Hepatocyte (in vitro differentiated cells): ENCODE measurements around the gene SNAP29. TPM values are rescaled to one million over a fixed set of nuclear protein-coding genes. Genes with fewer than 3 reads are reported as not detected.

ENCODE experiments used
- DNase-seq: peaks from one replicate; pipeline ENCODE4 v3.0.0-alpha.2; 2016; ENCODE audit warnings: low spot score
- H2AFZ ChIP-seq: fragments of 200-600 bp; sonication (generic); 2 replicates; pipeline ENCODE4 v1.6.0; 2016; ENCODE audit warnings: antibody characterized with exemption, mild to moderate bottlenecking
- H3K27ac ChIP-seq: fragments of 200-600 bp; sonication (generic); 2 replicates; pipeline ENCODE4 v1.5.1; 2016; ENCODE audit warnings: mild to moderate bottlenecking
- H3K27me3 ChIP-seq: fragments of 200-600 bp; sonication (generic); 2 replicates; pipeline ENCODE4 v1.6.1; 2016
- H3K36me3 ChIP-seq: fragments of 200-600 bp; sonication (generic); replicated peaks from 2 replicates; pipeline ENCODE4 v1.5.1; 2016; ENCODE audit warnings: low read depth; ENCODE audit not compliant: insufficient read depth
- H3K4me1 ChIP-seq: fragments of 200-600 bp; sonication (generic); 2 replicates; pipeline ENCODE4 v1.5.1; 2016; ENCODE audit warnings: mild to moderate bottlenecking, moderate library complexity; ENCODE audit not compliant: insufficient read depth
- H3K4me2 ChIP-seq: fragments of 200-600 bp; sonication (generic); 2 replicates; pipeline ENCODE4 v1.6.0; 2016
- H3K4me3 ChIP-seq: fragments of 200-600 bp; sonication (generic); 2 replicates; pipeline ENCODE4 v1.5.1; 2016; ENCODE audit warnings: mild to moderate bottlenecking
- H3K79me2 ChIP-seq: fragments of 200-600 bp; sonication (generic); 2 replicates; pipeline ENCODE4 v1.6.0; 2017; ENCODE audit warnings: mild to moderate bottlenecking
- H3K9me2 ChIP-seq: fragments of 200-600 bp; sonication (generic); replicated peaks from 2 replicates; pipeline ENCODE4 v1.6.0; 2017; ENCODE audit warnings: mild to moderate bottlenecking; ENCODE audit not compliant: insufficient read depth
- H3K9me3 ChIP-seq: fragments of 200-600 bp; sonication (generic); 2 replicates; pipeline ENCODE4 v1.5.1; 2016; ENCODE audit warnings: low read depth, mild to moderate bottlenecking
- H4K20me1 ChIP-seq: fragments of 200-600 bp; sonication (generic); 2 replicates; pipeline ENCODE4 v1.6.0; 2016; ENCODE audit warnings: mild to moderate bottlenecking; ENCODE audit not compliant: insufficient read depth, poor library complexity, severe bottlenecking
- CTCF ChIP-seq: fragments of 200-600 bp; sonication (generic); IDR thresholded peaks from 2 replicates; pipeline ENCODE4 v1.5.1; 2016; ENCODE audit warnings: antibody characterized with exemption, mild to moderate bottlenecking; ENCODE audit not compliant: poor library complexity
- EZH2 ChIP-seq: fragments of 200-600 bp; sonication (generic); IDR thresholded peaks from 2 replicates; pipeline ENCODE4 v1.6.1; 2016; ENCODE audit warnings: antibody characterized with exemption, mild to moderate bottlenecking, borderline replicate concordance
- EZH2phosphoT487 ChIP-seq: fragments of 200-600 bp; sonication (generic); IDR thresholded peaks from one replicate; pipeline ENCODE4 v1.6.1; 2018; ENCODE audit warnings: antibody characterized with exemption, mild to moderate bottlenecking, low read depth, moderate library complexity; ENCODE audit not compliant: unreplicated experiment, severe bottlenecking
- WGBS: methylation state at CpG from one replicate; pipeline ENCODE4 v1.1.6; 2016; ENCODE audit warnings: low lambda C conversion rate; ENCODE audit errors: missing lambda C conversion rate; 5-methylcytosine and 5-hydroxymethylcytosine counted together
- polyA plus RNA-seq: library from polyadenylated mRNA; unstranded; fragments of >200 nt; fragmentation: Nextera tagmentation; extraction: Ambion mirVana; gene quantifications from 2 replicates; pipeline ENCODE4 v1.2.1, GENCODE V29; 2016
- total RNA-seq: library from RNA; depleted of rRNA; stranded (reverse); fragments of >200 nt; gene quantifications from 2 replicates; pipeline ENCODE4 v1.2.3, GENCODE V29; 2014

SNAP29 gene
- total and polyA plus RNA-seq, 2 experiments from 2014 or later = 14.5 to 41.0 TPM

DNA sequence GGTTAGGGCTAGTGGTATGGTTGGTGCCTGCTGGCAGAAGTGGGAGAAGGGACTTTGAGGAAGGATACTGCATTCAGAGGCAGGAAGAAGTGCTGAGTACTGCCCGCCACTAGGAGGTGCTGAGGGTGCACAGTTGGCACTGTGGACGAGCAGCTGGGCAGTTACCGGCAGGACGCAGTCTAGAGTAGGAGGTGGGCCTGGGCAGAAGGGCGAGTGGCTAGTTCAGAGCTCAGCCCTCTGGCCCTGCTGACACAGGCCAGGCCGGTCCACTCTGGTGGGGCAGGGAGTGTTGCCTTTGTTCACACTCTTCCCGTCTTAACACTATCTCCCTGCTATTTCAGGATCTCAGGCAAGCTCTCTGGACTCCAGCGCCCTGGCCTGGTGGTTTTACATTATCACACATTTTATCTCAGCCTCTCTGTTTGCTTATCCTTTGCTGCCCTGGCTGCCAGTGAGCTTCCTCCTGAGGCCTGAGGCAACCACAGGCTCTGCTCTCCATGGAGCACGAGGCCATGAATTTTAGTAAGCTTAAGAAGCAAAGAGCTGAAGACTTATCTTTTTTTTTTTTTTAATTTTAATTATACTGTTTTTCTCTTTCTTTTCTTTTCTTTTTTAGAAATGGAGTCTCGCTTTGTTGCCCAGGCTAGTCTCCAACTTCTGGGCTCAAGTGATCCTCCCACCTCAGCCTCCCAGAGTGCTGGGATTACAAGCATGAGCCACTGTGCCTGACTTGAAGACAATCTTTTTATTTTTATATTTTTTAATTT, 26.9 kb downstream of the SNAP29 start:
- Histone ChIP-seq H3K4me1 (peaks cover 3% of the 10 kb centered on the region), H3K4me3 (no peak overlapping the region), H3K36me3 (no peaks in the 10 kb centered on the region), H2AFZ (no peak overlapping the region), H4K20me1 (no peaks in the 10 kb centered on the region), H3K9me3 (no peaks in the 10 kb centered on the region), H3K27me3 (no peaks in the 10 kb centered on the region), H3K4me2 (peak overlapping the region; percentile 65), H3K9me2 (no peaks in the 10 kb centered on the region), H3K79me2 (no peaks in the 10 kb centered on the region), H3K27ac (peak overlapping the region; percentile 74)
- 18% methylated on average over 10 of the region's 10 CpGs for WGBS
- no peak for TF ChIP-seq EZH2phosphoT487
- TF ChIP-seq CTCF = peak; percentile 73
- no peak for TF ChIP-seq EZH2
- peak; percentile 88 for DNase-seq

DNA sequence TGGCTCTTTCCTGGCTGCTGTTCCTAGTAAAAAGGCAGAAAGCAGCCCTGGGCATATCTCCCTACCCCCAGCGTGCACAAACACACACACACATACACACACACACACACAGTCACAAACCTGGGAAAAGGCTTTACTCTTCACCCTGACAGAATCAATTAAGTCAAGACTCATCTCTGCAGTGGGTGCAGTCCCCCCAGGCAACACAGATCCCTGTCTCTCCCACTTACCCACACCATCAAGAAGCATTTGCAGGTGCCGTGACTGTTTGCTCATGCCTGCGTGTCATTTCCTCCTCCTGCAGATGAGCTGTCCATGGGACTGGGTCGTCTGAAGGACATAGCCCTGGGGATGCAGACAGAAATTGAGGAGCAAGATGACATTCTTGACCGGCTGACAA, 28.6 kb downstream of the SNAP29 start:
- 82% methylated on average over 5 of the region's 5 CpGs for WGBS
- no peaks in the 10 kb centered on the region for H3K36me3 ChIP-seq

DNA sequence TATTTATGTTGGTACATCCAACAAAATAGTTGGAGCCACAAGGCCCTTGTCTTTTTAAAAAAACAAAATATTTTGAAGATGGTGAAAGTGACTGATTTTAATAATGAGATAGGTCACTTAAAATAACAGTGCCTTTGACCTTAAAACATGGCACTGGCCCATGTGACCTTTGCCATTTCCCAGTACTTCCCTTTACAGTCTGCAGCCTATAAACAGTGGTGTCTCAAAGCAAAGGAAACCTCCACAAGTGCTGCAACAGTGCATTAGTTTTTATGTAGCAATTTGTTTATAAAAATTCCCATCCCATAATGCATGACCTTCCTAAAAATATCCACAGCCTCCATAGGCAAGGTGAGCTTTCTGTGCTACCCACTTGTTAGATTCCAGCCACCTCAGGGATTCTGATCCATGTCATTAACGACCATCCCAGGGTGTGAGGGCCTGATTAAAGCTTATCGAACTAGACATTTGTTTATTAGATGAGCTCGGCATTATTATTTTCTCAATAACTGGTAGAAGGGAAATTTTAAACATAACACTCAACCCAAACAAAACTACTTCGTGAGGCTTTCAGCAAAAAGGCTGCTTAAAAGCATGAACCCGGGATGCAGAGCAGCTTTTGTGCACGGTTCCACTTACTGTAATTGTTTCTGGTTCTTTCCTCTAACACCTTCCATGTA, 30.4 kb downstream of the SNAP29 start:
- no peaks in the 10 kb centered on the region for H3K27me3 ChIP-seq
- H2AFZ ChIP-seq = no peak overlapping the region
- H3K4me2 ChIP-seq = no peak overlapping the region
- H3K27ac ChIP-seq = no peak overlapping the region
- no peak for TF ChIP-seq CTCF
- no peak for TF ChIP-seq EZH2
- no peak for TF ChIP-seq EZH2phosphoT487
- no peaks in the 10 kb centered on the region for H3K36me3 ChIP-seq
- no peaks in the 10 kb centered on the region for H3K9me2 ChIP-seq
- peaks cover 3% of the 10 kb centered on the region for H3K4me1 ChIP-seq
- DNase-seq = no peak
- no peaks in the 10 kb centered on the region for H4K20me1 ChIP-seq
- H3K9me3 ChIP-seq = no peaks in the 10 kb centered on the region
- no peak overlapping the region for H3K4me3 ChIP-seq
- no peaks in the 10 kb centered on the region for H3K79me2 ChIP-seq
- WGBS = 85% methylated on average over 6 of the region's 6 CpGs

More for the DNA sequence above, 28.6 kb downstream of the SNAP29 start:
- Histone ChIP-seq H3K27ac (no peak overlapping the region), H2AFZ (no peak overlapping the region), H3K9me3 (no peaks in the 10 kb centered on the region), H4K20me1 (no peaks in the 10 kb centered on the region), H3K79me2 (no peaks in the 10 kb centered on the region), H3K4me2 (no peak overlapping the region), H3K27me3 (no peaks in the 10 kb centered on the region), H3K4me3 (no peak overlapping the region), H3K4me1 (peaks cover 3% of the 10 kb centered on the region), H3K9me2 (no peaks in the 10 kb centered on the region)
- TF ChIP-seq EZH2 = no peak
- TF ChIP-seq EZH2phosphoT487 = no peak
- TF ChIP-seq CTCF = no peak
- no peak for DNase-seq
